C4-2B (cell line): ENCODE results near the gene DHX58.

Experiments
- CTCF ChIP-seq: fragments of 450-650 bp; conservative IDR thresholded peaks from 2 replicates; pipeline ENCODE4 v1.5.1; 2017; ENCODE audit warnings: mild to moderate bottlenecking
- ZFX ChIP-seq: fragments of 450-650 bp; IDR thresholded peaks from 2 replicates; pipeline ENCODE4 v1.6.1; 2017

- TF ChIP-seq CTCF (no peak), ZFX (no peak)
Measured at GRCh38 chr17:42135151-42135550, 22.6 kb upstream of the DHX58 start.
